ENCODE measurements around the gene NUP214.
A peak's percentile ranks its signal among the peaks of the same experiment; 100 is the strongest.

NUP214 gene

DNA sequence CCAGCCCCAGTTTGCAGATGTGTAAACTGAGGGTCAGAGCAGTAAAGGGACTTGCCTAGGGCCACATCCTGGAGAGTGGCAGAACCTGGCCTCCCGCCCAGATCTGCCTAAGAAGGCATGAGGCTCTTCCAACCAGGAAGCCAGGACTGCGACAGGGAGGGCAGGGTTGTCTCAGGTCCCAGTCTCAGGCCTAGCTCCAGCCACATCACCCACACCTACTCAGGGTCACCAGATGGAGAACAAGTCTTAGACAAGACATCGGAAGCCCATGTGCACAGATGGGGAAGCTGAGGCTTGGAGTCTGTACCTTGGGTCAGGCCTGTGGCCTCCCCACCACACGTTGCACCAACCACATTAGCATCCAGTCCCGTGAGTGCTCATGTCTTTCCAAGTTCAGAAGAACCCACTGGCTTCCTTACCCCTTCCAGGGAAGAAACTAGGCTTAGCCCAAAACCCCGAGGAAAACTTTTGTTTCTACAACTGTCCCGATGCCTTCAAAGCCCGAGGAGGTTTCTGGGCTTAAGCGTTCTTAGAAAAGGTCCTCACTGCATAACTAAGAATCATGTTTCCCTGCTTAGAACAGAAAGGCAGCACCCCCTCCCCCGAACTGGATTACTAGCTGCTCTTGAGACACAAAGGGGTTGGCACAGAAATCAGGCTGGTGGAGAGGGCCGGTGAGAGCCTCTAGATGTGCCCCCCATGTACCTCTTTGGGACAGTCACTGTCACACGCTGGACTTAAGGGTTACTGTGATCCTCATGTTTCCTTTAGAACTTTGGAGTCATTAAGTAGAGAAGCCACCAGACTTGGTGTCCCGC is 148.7 kb downstream of the NUP214 start:
- Histone ChIP-seq H3K4me3 (ENCODE audit: low read depth, low read length) (no peak overlapping the region), H3K79me1 (ENCODE audit: low read length) (no peaks in the 10 kb centered on the region), H4K12ac (ENCODE audit: low read depth, low read length) (no peak overlapping the region), H3K79me2 (ENCODE audit: control insufficient read depth, insufficient read depth, low read length, poor library complexity) (no peaks in the 10 kb centered on the region), H3K36me3 (ENCODE audit: control insufficient read depth in 1 of 2, insufficient read depth in 2 of 2, low read length in 2 of 2) (no peaks in the 10 kb centered on the region), H4K8ac (ENCODE audit: low read depth, low read length) (no peak overlapping the region), H3K14ac (ENCODE audit: low read length) (no peak overlapping the region), H3K4ac (ENCODE audit: low read depth, low read length) (no peak overlapping the region), H3K23ac (ENCODE audit: low read length) (no peak overlapping the region), H3K9me3 (ENCODE audit: insufficient read depth, low read depth, low read length) (no peaks in the 10 kb centered on the region), H2BK12ac (ENCODE audit: low read length) (no peak overlapping the region), H2AFZ (ENCODE audit: insufficient read depth, low read length, poor library complexity) (no peak overlapping the region), H2BK120ac (ENCODE audit: insufficient read depth, low read length, poor library complexity) (no peak overlapping the region), H2BK5ac (ENCODE audit: low read depth, low read length, poor library complexity) (no peak overlapping the region), H3K18ac (ENCODE audit: low read length) (no peak overlapping the region), H4K91ac (ENCODE audit: low read depth, low read length) (no peak overlapping the region), H3K4me2 (ENCODE audit: low read length) (no peak overlapping the region), H3K27me3 (ENCODE audit: insufficient read depth, low read length) (peaks cover 17% of the 10 kb centered on the region), H3K27ac (ENCODE audit: low read depth, low read length) (no peak overlapping the region), H2AK5ac (ENCODE audit: low read length) (no peak overlapping the region), H3K9ac (ENCODE audit: low read length) (no peak overlapping the region), H3K4me1 (ENCODE audit: control insufficient read depth in 1 of 2, insufficient read depth in 2 of 2, low read length in 2 of 2) (peaks cover 2 to 4% of the 10 kb centered on the region in 2 experiments)
- no peak for DNase-seq
- WGBS (ENCODE audit: extremely low coverage, insufficient coverage, insufficient read length), result no CpG with 5 or more reads among the region's 13 CpGs

DNA sequence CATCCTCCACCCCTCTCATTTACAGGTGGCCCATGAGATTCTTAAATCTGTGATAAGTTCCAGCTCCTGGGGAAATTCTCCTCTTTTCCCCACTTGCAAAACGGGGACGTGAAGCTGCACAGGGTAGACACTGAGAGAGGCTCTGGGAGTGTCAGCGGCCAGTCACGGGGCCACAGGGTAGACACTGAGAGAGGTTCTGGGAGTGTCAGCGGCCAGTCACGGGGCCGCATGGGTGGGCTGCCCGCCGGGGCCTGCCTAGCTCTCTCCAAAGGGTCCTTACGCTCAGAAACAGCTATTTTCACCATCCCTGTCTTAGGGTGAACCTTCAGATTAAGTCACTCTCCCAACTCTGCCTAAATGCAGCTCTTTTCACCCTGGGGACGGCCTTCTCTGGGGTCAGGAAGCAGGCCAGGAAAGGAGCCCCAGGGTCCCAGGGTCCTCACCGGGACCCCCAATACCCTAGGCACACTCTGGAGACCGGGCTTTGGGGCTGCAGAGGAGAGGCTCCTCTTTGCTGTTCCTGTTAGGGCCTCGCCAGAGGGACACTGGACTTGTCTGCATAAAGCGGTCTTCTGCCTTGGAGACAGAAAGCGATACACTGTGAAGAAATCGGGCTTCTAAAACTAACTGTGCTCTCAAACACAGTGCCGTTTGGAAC is 149.4 kb downstream of the NUP214 start:
- peaks cover 17% of the 10 kb centered on the region for H3K27me3 ChIP-seq (ENCODE audit: insufficient read depth, low read length)
- H3K36me3 ChIP-seq (ENCODE audit: control insufficient read depth in 1 of 2, insufficient read depth in 2 of 2, low read length in 2 of 2), result no peaks in the 10 kb centered on the region
- H2BK5ac ChIP-seq (ENCODE audit: low read depth, low read length, poor library complexity), result no peak overlapping the region
- no peaks in the 10 kb centered on the region for H3K9me3 ChIP-seq (ENCODE audit: insufficient read depth, low read depth, low read length)
- H2AFZ ChIP-seq (ENCODE audit: insufficient read depth, low read length, poor library complexity), result no peak overlapping the region
- H3K79me2 ChIP-seq (ENCODE audit: control insufficient read depth, insufficient read depth, low read length, poor library complexity), result no peaks in the 10 kb centered on the region
- no peak overlapping the region for H3K4ac ChIP-seq (ENCODE audit: low read depth, low read length)
- H4K8ac ChIP-seq (ENCODE audit: low read depth, low read length), result no peak overlapping the region
- no peak overlapping the region for H4K12ac ChIP-seq (ENCODE audit: low read depth, low read length)
- H3K23ac ChIP-seq (ENCODE audit: low read length), result no peak overlapping the region
- WGBS (ENCODE audit: extremely low coverage, insufficient coverage, insufficient read length), result no CpG with 5 or more reads among the region's 18 CpGs
- H3K9ac ChIP-seq (ENCODE audit: low read length), result no peak overlapping the region
- no peak overlapping the region for H4K91ac ChIP-seq (ENCODE audit: low read depth, low read length)
- no peak overlapping the region for H3K14ac ChIP-seq (ENCODE audit: low read length)
- no peak overlapping the region for H2BK120ac ChIP-seq (ENCODE audit: insufficient read depth, low read length, poor library complexity)
- H2BK12ac ChIP-seq (ENCODE audit: low read length), result no peak overlapping the region
- H3K4me3 ChIP-seq (ENCODE audit: low read depth, low read length), result no peak overlapping the region
- H3K4me1 ChIP-seq (ENCODE audit: control insufficient read depth in 1 of 2, insufficient read depth in 2 of 2, low read length in 2 of 2), result peaks cover 2 to 4% of the 10 kb centered on the region in 2 experiments
- no peak overlapping the region for H2AK5ac ChIP-seq (ENCODE audit: low read length)
- H3K18ac ChIP-seq (ENCODE audit: low read length), result no peak overlapping the region
- H3K27ac ChIP-seq (ENCODE audit: low read depth, low read length), result no peak overlapping the region
- no peaks in the 10 kb centered on the region for H3K79me1 ChIP-seq (ENCODE audit: low read length)
- peak in 1 of 2 donors; percentile 42 for DNase-seq
- H3K4me2 ChIP-seq (ENCODE audit: low read length), result no peak overlapping the region

DNA sequence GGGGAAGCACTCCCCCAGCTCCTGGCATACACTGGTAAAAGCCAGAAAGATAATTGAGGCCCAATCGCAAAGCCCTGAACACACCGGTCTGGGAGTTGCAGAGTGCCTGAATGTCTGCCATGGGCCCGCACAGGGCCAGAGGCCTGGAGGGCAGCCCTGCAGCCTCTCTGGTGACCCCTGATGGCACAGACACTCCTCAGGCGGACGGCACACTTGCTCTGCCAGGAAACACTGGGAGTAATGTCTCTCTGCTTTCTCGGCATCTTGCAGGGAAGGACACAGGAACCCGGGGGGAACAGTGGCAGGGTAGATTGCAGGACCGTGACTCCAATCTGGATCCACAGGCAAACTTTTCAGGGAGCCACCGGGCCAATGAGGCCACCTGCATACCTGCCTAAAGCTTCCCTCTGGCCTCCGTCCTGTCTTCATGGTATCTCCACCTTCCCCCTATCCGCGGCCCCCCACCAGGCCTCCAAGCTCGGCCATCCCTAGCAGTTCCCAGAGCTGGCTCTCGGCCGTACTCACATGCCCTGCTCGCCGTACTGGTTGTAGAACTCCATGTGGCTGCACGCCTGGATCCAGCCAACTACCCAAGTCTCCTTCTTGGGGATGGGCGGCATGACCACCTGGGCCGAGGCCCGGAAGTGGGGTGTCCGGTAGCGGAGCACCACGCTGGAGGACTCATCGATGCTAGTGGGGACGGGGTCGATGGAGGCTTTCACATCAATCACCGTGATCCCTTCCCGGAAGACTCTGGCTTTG is 150.1 kb downstream of the NUP214 start:
- H3K36me3 ChIP-seq (ENCODE audit: control insufficient read depth in 1 of 2, insufficient read depth in 2 of 2, low read length in 2 of 2), result no peaks in the 10 kb centered on the region
- no peak overlapping the region for H4K91ac ChIP-seq (ENCODE audit: low read depth, low read length)
- no peak overlapping the region for H2AK5ac ChIP-seq (ENCODE audit: low read length)
- no peak overlapping the region for H4K8ac ChIP-seq (ENCODE audit: low read depth, low read length)
- H2BK120ac ChIP-seq (ENCODE audit: insufficient read depth, low read length, poor library complexity), result no peak overlapping the region
- no peak overlapping the region for H2BK5ac ChIP-seq (ENCODE audit: low read depth, low read length, poor library complexity)
- H2AFZ ChIP-seq (ENCODE audit: insufficient read depth, low read length, poor library complexity), result no peak overlapping the region
- no peak overlapping the region for H3K4ac ChIP-seq (ENCODE audit: low read depth, low read length)
- H3K14ac ChIP-seq (ENCODE audit: low read length), result no peak overlapping the region
- no peak overlapping the region for H3K18ac ChIP-seq (ENCODE audit: low read length)
- WGBS (ENCODE audit: extremely low coverage, insufficient coverage, insufficient read length), result no CpG with 5 or more reads among the region's 29 CpGs
- H3K79me1 ChIP-seq (ENCODE audit: low read length), result no peaks in the 10 kb centered on the region
- peak; percentile 67 to 76 for DNase-seq
- H2BK12ac ChIP-seq (ENCODE audit: low read length), result no peak overlapping the region
- peaks cover 17% of the 10 kb centered on the region for H3K27me3 ChIP-seq (ENCODE audit: insufficient read depth, low read length)
- H3K4me2 ChIP-seq (ENCODE audit: low read length), result no peak overlapping the region
- no peak overlapping the region for H3K9ac ChIP-seq (ENCODE audit: low read length)
- peaks cover 2 to 4% of the 10 kb centered on the region in 2 experiments for H3K4me1 ChIP-seq (ENCODE audit: control insufficient read depth in 1 of 2, insufficient read depth in 2 of 2, low read length in 2 of 2)
- H4K12ac ChIP-seq (ENCODE audit: low read depth, low read length), result no peak overlapping the region
- H3K23ac ChIP-seq (ENCODE audit: low read length), result no peak overlapping the region
- H3K9me3 ChIP-seq (ENCODE audit: insufficient read depth, low read depth, low read length), result no peaks in the 10 kb centered on the region
- no peak overlapping the region for H3K4me3 ChIP-seq (ENCODE audit: low read depth, low read length)
- no peak overlapping the region for H3K27ac ChIP-seq (ENCODE audit: low read depth, low read length)
- H3K79me2 ChIP-seq (ENCODE audit: control insufficient read depth, insufficient read depth, low read length, poor library complexity), result no peaks in the 10 kb centered on the region

DNA sequence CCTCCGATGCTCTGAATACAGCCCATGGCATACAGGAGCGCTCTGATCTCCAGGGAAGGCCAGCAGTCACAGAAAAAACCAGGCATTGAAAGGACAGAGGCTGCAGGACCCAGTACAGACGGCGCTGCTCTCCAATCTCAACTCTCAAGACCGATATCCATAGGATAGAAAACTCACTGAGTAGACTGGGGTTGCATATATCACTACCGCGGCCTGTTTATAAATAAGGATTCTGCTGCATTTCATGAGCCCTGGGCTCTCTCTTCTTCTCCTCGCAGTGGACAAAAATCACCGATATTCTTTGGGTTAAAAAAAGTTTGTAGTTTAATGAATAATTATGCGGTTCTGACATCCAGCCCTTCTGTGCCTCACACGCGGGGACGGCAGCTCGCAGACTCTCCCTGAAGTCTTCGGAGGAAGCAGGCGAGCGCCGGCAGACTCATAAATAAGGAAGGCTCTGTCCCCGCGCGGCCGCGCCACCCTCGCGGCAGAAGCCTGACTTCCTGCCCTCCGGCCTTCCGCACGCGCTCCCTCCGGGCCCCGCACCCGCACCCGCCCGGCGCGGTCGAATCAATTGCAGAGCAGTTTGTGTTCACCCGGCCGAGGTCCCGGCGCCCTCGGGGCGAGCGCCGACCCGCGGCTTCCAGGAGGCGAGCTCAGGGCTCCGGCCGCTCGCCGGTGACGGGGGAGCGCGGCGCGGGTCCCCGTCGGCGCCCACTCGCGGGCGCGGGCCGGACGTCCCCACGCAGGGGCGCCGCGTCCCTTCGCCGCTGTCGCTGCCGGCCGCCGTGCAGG is 150.9 kb downstream of the NUP214 start, which contains the start of gene FAM78A:
Gene FAM78A (minus strand): TSS at position 417 of the 795 bp plus-strand sequence. CDS start 331 bp downstream, at position 86.
- DNase-seq, result peak; percentile 87 to 91
- peak within 1 kb of the TSS; percentile 60 for H3K4me3 ChIP-seq (ENCODE audit: low read depth, low read length)
- H4K12ac ChIP-seq (ENCODE audit: low read depth, low read length), result no peak within 1 kb of the TSS
- H2BK120ac ChIP-seq (ENCODE audit: insufficient read depth, low read length, poor library complexity), result no peak within 1 kb of the TSS
- H3K4me1 ChIP-seq (ENCODE audit: control insufficient read depth in 1 of 2, insufficient read depth in 2 of 2, low read length in 2 of 2), result peaks cover 2 to 4% of the 10 kb centered on the region in 2 experiments
- no peak within 1 kb of the TSS for H3K18ac ChIP-seq (ENCODE audit: low read length)
- no peak within 1 kb of the TSS for H3K23ac ChIP-seq (ENCODE audit: low read length)
- H4K91ac ChIP-seq (ENCODE audit: low read depth, low read length), result no peak within 1 kb of the TSS
- H3K14ac ChIP-seq (ENCODE audit: low read length), result no peak within 1 kb of the TSS
- peak within 1 kb of the TSS; percentile 78 for H3K4me2 ChIP-seq (ENCODE audit: low read length)
- H3K27ac ChIP-seq (ENCODE audit: low read depth, low read length), result no peak within 1 kb of the TSS
- H4K8ac ChIP-seq (ENCODE audit: low read depth, low read length), result no peak within 1 kb of the TSS
- no peaks in the 10 kb centered on the region for H3K79me1 ChIP-seq (ENCODE audit: low read length)
- H3K9ac ChIP-seq (ENCODE audit: low read length), result no peak within 1 kb of the TSS
- WGBS (ENCODE audit: extremely low coverage, insufficient coverage, insufficient read length), result no CpG with 5 or more reads among the region's 76 CpGs
- H2BK5ac ChIP-seq (ENCODE audit: low read depth, low read length, poor library complexity), result no peak within 1 kb of the TSS
- peak within 1 kb of the TSS; percentile 17 for H2AFZ ChIP-seq (ENCODE audit: insufficient read depth, low read length, poor library complexity)
- H3K36me3 ChIP-seq (ENCODE audit: control insufficient read depth in 1 of 2, insufficient read depth in 2 of 2, low read length in 2 of 2), result no peaks in the 10 kb centered on the region
- no peak within 1 kb of the TSS for H3K4ac ChIP-seq (ENCODE audit: low read depth, low read length)
- H3K79me2 ChIP-seq (ENCODE audit: control insufficient read depth, insufficient read depth, low read length, poor library complexity), result no peaks in the 10 kb centered on the region
- peaks cover 17% of the 10 kb centered on the region for H3K27me3 ChIP-seq (ENCODE audit: insufficient read depth, low read length)
- no peak within 1 kb of the TSS for H2AK5ac ChIP-seq (ENCODE audit: low read length)
- no peak within 1 kb of the TSS for H2BK12ac ChIP-seq (ENCODE audit: low read length)
- H3K9me3 ChIP-seq (ENCODE audit: insufficient read depth, low read depth, low read length), result no peaks in the 10 kb centered on the region
